Omental fat pad (tissue), 4 donors: ENCODE measurements around the gene LDB1. TPM values are rescaled to one million over a fixed set of nuclear protein-coding genes. Genes with fewer than 3 reads are reported as not detected.

Experiments
- ATAC-seq: fragments of 150-250 bp; one replicate; pipeline ENCODE4 v1.9.1; 2016; ENCODE audit warnings: mild to moderate bottlenecking, moderate library complexity; ENCODE audit not compliant: low FRiP score
- DNase-seq: peaks from one replicate; pipeline ENCODE4 v3.0.0-alpha.2; 2019; ENCODE audit warnings: low spot score
- total RNA-seq, 4 donors: library from RNA; depleted of rRNA; stranded (reverse); fragments of >200 nt; gene quantifications; one replicate each; pipeline ENCODE4 v1.1.0, GENCODE V29; 2016
- TF ChIP-seq, protein P1 (sequence below), 3 donors: fragments of 450-650 bp; IDR thresholded peaks; one replicate each; pipeline ENCODE4 v1.5.1; 2016 to 2017; ENCODE audit warnings: antibody characterized with exemption in 3 of 3, mild to moderate bottlenecking in 3 of 3, moderate library complexity in 2 of 3

Gene LDB1
- total RNA-seq, 4 donors from 2014 or later: 20.1 to 33.2 (median 30.9) TPM

DNA sequence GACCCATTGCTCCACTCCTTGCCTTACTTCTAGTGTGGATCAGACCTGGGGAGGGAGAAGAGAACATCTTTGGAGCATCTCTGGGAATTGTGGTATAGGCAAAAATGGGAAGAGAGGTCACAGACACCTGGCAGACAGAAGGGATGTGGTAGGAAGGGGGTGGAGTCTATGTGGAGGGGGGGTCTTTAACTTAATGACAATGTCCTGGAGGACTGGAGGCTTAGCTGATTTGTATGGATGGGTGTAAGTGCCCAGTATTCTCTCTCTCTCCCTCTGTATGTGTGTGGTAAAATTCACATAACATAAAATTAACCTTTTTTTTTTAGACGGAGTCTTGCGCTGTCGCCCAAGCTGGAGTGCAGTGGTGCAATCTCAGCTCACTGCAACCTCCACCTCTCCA, 3.1 kb upstream of the LDB1 start:
- ATAC-seq (no peak), DNase-seq (no peak)
- TF ChIP-seq, protein P1, sequence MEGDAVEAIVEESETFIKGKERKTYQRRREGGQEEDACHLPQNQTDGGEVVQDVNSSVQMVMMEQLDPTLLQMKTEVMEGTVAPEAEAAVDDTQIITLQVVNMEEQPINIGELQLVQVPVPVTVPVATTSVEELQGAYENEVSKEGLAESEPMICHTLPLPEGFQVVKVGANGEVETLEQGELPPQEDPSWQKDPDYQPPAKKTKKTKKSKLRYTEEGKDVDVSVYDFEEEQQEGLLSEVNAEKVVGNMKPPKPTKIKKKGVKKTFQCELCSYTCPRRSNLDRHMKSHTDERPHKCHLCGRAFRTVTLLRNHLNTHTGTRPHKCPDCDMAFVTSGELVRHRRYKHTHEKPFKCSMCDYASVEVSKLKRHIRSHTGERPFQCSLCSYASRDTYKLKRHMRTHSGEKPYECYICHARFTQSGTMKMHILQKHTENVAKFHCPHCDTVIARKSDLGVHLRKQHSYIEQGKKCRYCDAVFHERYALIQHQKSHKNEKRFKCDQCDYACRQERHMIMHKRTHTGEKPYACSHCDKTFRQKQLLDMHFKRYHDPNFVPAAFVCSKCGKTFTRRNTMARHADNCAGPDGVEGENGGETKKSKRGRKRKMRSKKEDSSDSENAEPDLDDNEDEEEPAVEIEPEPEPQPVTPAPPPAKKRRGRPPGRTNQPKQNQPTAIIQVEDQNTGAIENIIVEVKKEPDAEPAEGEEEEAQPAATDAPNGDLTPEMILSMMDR (IDR thresholded peaks at IDR 0.05): no peak

DNA sequence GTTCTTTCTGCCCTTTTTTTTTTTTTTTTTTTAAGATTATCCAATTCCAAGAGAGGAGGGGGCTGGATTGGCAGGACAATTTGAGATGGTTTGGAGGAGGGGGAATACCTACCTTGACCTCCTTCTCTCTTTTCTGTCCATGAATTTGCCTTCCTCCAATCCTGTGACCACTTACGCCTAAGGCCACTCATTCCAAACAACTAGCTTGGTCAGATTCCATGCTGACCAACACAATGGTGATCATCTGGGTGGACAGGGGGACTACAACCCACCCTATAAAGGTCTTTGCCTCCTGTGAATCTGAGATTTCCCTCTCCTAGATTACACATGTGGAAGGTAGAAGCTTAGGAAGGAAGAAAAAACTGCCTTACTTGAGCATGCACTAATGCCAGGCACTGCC, 2.3 kb upstream of the LDB1 start:
- ATAC-seq: no peak
- no peak for DNase-seq
- TF ChIP-seq, protein P1 (IDR thresholded peaks at IDR 0.05): no peak

DNA sequence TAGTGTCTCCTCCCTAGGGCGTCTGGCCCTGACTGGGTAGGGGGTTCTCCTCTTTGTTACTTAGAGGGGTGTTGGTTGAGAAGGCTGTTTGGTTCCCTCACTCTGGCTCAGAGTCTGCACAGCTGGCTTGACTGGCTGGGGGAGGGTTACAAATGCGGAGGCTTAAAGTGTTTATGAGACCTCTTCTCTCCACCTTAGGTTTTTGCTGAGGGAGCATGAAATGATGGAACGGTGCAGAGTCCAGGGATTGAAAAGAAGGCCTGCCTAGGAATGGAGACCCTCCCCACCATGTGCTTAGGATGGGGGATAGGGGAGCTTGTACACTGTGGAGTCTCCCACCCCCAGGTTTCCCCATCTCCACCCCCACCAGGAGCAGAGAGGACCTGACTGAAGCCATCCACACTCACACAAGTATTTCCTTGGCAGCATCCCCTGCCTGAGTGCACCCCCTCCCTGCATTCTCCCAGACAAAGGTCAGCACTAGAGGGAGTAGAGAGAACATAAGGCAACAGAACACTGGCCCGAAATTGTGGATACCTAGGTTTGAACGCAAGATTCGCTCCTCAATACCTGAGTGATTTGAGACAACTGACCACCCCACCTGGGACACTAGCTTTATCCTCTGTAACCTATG, 1.7 kb upstream of the LDB1 start:
- ATAC-seq: peak; percentile 42
- DNase-seq: no peak
- TF ChIP-seq, protein P1 (IDR thresholded peaks at IDR 0.05): no peak

DNA sequence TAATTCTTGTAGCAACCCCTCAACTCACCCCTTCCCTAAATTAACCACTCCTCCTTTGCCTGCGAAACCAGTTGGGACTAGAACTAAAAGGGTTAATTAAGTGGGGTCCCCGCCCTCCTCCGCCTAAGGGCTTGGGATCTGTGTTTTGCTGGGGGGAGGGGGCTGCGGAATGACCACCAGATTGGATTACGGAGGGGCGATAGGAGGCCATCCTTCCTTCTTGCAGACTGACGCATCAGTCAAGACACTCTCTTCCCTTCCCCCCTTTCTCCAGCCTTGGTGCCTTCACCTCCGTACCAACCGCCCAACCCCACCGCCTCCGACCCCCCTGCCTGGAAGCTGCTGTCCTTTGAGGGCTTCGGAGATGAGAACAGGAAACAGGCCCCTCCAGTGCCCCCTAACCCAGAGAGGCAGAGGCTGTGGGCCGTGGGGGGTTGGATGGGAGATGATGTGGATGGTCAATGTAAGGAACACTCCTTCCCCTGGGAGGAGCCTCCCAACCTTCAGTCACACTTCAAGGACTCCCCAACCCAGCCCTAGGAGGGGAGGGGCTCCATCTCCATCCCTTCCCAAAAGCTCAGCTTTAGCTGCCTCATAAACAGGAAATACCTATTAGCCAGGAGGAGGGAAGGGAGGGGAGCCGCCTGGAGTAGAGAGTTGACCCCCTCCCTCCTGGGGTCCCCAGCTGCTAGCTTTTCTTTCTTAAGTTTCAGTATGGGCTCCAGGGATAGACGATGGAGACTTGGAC, 997 bp upstream of the LDB1 start:
- DNase-seq (no peak), ATAC-seq (no peak)
- TF ChIP-seq, protein P1 (IDR thresholded peaks at IDR 0.05): no peak

DNA sequence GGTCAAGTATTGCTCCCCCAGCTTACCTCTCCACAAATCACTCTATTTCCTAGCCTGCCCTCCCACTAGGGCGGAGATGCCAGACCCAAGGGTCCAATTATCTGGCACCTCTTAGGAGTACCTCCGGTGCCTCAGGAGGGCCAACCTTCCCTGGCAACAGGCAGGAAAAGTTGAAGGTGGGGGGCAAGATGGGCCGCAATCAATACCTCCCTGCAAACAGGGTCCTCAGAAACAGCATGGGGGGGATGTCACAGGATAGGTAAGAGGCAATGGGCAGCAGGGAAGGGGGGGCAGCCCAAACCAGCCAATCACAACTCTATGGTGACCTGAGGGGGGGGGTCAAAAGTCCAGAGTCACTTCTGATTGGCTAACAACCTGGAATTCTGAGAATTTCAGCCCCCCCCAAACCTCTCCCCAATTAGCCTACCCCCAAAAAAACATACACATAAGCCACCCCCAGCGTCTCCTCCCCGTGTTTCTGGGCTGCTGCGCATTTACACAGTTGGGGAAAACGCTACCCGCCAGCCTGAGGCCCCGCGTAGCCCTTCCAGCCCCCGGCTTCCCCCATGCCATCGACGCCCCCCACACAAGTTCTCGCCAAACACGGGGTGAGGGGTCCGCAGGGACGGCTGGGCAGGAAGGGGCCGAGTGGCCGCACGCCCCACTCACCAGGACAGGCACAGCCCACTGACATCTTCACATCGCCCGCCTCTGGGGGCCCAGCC, 589 bp downstream of the LDB1 start:
- DNase-seq: peak; percentile 34
- ATAC-seq: peak; percentile 48
- TF ChIP-seq, protein P1 (IDR thresholded peaks at IDR 0.05): no peak

DNA sequence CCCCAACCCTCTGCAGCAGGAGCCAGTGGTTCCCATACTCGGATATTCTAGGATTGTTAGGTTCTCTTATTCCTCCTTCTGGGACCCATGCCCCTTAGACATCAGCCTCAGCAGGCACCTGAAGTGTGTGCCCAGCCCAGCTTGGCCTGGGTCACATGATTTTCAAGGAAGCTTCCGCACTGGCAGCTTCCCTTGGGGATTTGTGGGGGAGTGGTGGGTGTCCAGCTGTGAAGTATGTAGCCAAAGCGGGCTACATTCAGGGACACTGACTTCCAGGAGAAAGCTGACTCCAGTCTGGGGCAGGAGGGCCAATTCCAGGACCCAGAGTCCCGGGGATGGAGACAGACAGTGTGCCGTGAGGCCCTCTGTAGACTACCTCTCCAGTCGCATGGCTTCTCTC, 1.3 kb downstream of the LDB1 start:
- TF ChIP-seq, protein P1 (IDR thresholded peaks at IDR 0.05): no peak
- no peak for DNase-seq
- ATAC-seq: no peak
